ENCODE measurements around the gene TMEM213. TPM values are rescaled to one million over a fixed set of nuclear protein-coding genes. Genes with fewer than 3 reads are reported as not detected.

Gene TMEM213
- total and polyA plus RNA-seq, 10 of the 15 experiments (the other 5 are each of a cell fraction or from before 2014, with no cell fraction given): not detected

GRCh38 chr7:138773817-138774216 is 24.0 kb upstream of the TMEM213 start (continued):
- no peak for TF ChIP-seq PBX3 (IDR thresholded peaks at IDR 0.05; ENCODE audit: insufficient replicate concordance, low read depth, low read length)

- BruUV-seq (replicated peaks): no TSS peak
- POLR2A ChIA-PET: interaction anchor here (0.6 kb wide), 1 partner anchor 87 kb away, joined by 9 read pairs; no protein-coding TSS in a partner anchor
- TF ChIP-seq JUND (IDR thresholded peaks at IDR 0.05; ENCODE audit: low read depth, low read length) (no peak), ZNF24 (IDR thresholded peaks at IDR 0.05) (no peak), CTCF (IDR thresholded peaks at IDR 0.05 in 2 of 3, conservative IDR thresholded peaks at IDR 0.05 in 1 of 3; ENCODE audit: control insufficient read depth in 2 of 3, extremely low read depth in 1 of 3, insufficient read depth in 1 of 3, low read depth in 3 of 3, low read length in 3 of 3) (no peak)
- FAIRE-seq (no peak), ATAC-seq (no peak), DNase-seq (ENCODE audit: low read depth, low spot score) (no peak)
- no peaks in the 10 kb centered on the region for H4K20me1 ChIP-seq (ENCODE audit: control insufficient read depth, insufficient read depth)
- SMC1A ChIA-PET (ENCODE audit: uncharacterized antibody, unreplicated experiment): no interaction called here
- intact Hi-C loops (cut with micrococcal nuclease; ENCODE audit: unreplicated experiment) (no loop called here), in situ Hi-C loops (cut with MboI) (no loop called here)
- H3K4me2 ChIP-seq (ENCODE audit: control insufficient read depth, insufficient read depth): no peak overlapping the region
- no peaks in the 10 kb centered on the region for H3K36me3 ChIP-seq (ENCODE audit: control insufficient read depth in 2 of 2, insufficient read depth in 2 of 2, low read length in 1 of 2)
- no peak overlapping the region for H2AFZ ChIP-seq (ENCODE audit: control insufficient read depth, low read depth, low read length)
- H3K27ac ChIP-seq (ENCODE audit: control insufficient read depth, insufficient read depth): no peak overlapping the region
- H3K4me1 ChIP-seq (ENCODE audit: control insufficient read depth, insufficient read depth, low read length): no peaks in the 10 kb centered on the region
- no peaks in the 10 kb centered on the region; a peak in 1 of 4 replicates for H3K27me3 ChIP-seq (replicated peaks in 1 of 2; ENCODE audit: control insufficient read depth in 2 of 2, insufficient read depth in 2 of 2, low read length in 1 of 2)
- no peak overlapping the region for H3K4me3 ChIP-seq
- RAD21 ChIA-PET (ENCODE audit: unreplicated experiment): no interaction called here
- WGBS (ENCODE audit: insufficient coverage, insufficient replicate concordance, low lambda C conversion rate, missing lambda C conversion rate): 24% methylated on average over 10 of the region's 10 CpGs
- CTCF ChIA-PET: no interaction called here
- no peaks in the 10 kb centered on the region for H3K79me2 ChIP-seq (ENCODE audit: control insufficient read depth, insufficient read depth, low read length)
- no peaks in the 10 kb centered on the region for H3K9me3 ChIP-seq (replicated peaks; ENCODE audit: control insufficient read depth, insufficient read depth, low read length)
- H3K9ac ChIP-seq (ENCODE audit: control insufficient read depth, insufficient read depth, low read length): no peak overlapping the region
Measured at GRCh38 chr7:138776166-138776833, 21.5 kb upstream of the TMEM213 start.
